K562 (cell line): ENCODE data around the gene RIOK3.

ENCODE experiments used
- HDAC3 ChIP-seq: fragments of 450-650 bp; IDR thresholded peaks from 2 replicates; pipeline ENCODE4 v1.6.1; 2018; ENCODE audit warnings: borderline replicate concordance, mild to moderate bottlenecking, moderate library complexity; ENCODE audit not compliant: partially characterized antibody
- HNRNPUL1 ChIP-seq: fragments of 200-400 bp; formaldehyde crosslinking; IDR thresholded peaks from 2 replicates; pipeline ENCODE4 v1.6.1; 2017; ENCODE audit warnings: low read length
- NCOA2 ChIP-seq, 2 experiments: fragments of 450-650 bp; IDR thresholded peaks; 2 replicates each; pipeline ENCODE4 v1.6.1; 2018; ENCODE audit warnings: mild to moderate bottlenecking in 2 of 2, moderate library complexity in 1 of 2; ENCODE audit not compliant: partially characterized antibody in 2 of 2
- POLR2B ChIP-seq: fragments of 450-650 bp; IDR thresholded peaks from 2 replicates; pipeline ENCODE4 v1.6.1; 2018; ENCODE audit warnings: low read depth; ENCODE audit not compliant: partially characterized antibody
- RFX5 ChIP-seq: IDR thresholded peaks from 2 replicates; pipeline ENCODE4 v1.6.1; 2011; ENCODE audit warnings: low read depth, mild to moderate bottlenecking, improper control_type of control experiment, low read length
- SMC3 ChIP-seq: conservative IDR thresholded peaks from 2 replicates; pipeline ENCODE4 v1.6.1; 2011; ENCODE audit warnings: low read depth, low read length, improper control_type of control experiment; ENCODE audit not compliant: insufficient read depth
- SP1 ChIP-seq: sonication (generic); formaldehyde crosslinking; IDR thresholded peaks from 2 replicates; pipeline ENCODE4 v1.8.1; 2022; ENCODE audit warnings: mild to moderate bottlenecking, missing genetic modification reagents
- SRSF1 ChIP-seq: fragments of 200-400 bp; formaldehyde crosslinking; IDR thresholded peaks from 2 replicates; pipeline ENCODE4 v1.6.1; 2017; ENCODE audit warnings: mild to moderate bottlenecking, low read depth, low read length, moderate library complexity
- ZNF75A ChIP-seq: fragments of 450-650 bp; formaldehyde crosslinking; IDR thresholded peaks from 2 replicates; pipeline ENCODE4 v1.4.0; 2020; ENCODE audit warnings: mild to moderate bottlenecking
- TF ChIP-seq, protein P1 (sequence below), 3 experiments: IDR thresholded peaks in 2 of 3; conservative IDR thresholded peaks in 1 of 3; 2 replicates each; pipeline ENCODE4 v1.5.1; 2011 to 2012; ENCODE audit warnings: low read length in 3 of 3, mild to moderate bottlenecking in 3 of 3, control low read depth in 2 of 3, improper control_type of control experiment in 1 of 3, inconsistent platforms in 1 of 3, low read depth in 1 of 3, mixed read lengths in 1 of 3, moderate library complexity in 1 of 3; ENCODE audit not compliant: insufficient read depth in 2 of 3
- TF ChIP-seq, protein P2 (sequence below): fragments of 450-650 bp; IDR thresholded peaks from 2 replicates; pipeline ENCODE4 v1.6.1; 2014; ENCODE audit warnings: low read depth, mild to moderate bottlenecking, moderate library complexity, borderline replicate concordance
- TF ChIP-seq, protein P3 (sequence below): sonication (generic); formaldehyde crosslinking; IDR thresholded peaks from 2 replicates; pipeline ENCODE4 v1.9.0; 2022; ENCODE audit warnings: mild to moderate bottlenecking, missing genetic modification reagents
- TF ChIP-seq, protein P4 (sequence below): fragments of 250-450 bp; sonication (Bioruptor Pico); IDR thresholded peaks from 2 replicates; pipeline ENCODE4 v1.8.0; 2021; ENCODE audit warnings: moderate library complexity, mild to moderate bottlenecking, inconsistent platforms

DNA sequence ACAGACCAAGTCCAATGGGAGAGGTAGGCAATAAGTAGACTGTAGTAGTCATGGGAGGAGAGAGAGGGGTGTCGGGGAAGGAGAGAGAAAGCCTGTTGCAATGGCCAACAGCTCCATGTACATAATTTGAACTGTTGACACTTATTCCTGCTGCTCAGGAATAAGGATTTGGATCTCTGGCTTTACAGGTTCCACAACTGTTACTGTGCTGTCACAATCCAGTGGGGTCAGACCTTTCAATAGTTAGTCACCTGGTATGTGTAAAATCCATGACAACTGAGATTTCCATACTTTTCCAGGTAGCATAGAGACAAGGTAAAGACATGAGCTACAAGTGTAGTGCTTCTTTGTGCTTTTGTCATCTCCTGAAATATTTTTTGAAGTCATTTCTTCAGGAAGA is 47.5 kb upstream of the RIOK3 start:
- TF ChIP-seq SRSF1 (no peak), SP1 (no peak), POLR2B (no peak), RFX5 (no peak), NCOA2 (IDR thresholded peaks at IDR 0.05; ENCODE audit: partially characterized antibody in 2 of 2) (no peak), HDAC3 (no peak), SMC3 (no peak), HNRNPUL1 (no peak), ZNF75A (CRISPR knock-in tag) (no peak)
- TF ChIP-seq, protein P1, sequence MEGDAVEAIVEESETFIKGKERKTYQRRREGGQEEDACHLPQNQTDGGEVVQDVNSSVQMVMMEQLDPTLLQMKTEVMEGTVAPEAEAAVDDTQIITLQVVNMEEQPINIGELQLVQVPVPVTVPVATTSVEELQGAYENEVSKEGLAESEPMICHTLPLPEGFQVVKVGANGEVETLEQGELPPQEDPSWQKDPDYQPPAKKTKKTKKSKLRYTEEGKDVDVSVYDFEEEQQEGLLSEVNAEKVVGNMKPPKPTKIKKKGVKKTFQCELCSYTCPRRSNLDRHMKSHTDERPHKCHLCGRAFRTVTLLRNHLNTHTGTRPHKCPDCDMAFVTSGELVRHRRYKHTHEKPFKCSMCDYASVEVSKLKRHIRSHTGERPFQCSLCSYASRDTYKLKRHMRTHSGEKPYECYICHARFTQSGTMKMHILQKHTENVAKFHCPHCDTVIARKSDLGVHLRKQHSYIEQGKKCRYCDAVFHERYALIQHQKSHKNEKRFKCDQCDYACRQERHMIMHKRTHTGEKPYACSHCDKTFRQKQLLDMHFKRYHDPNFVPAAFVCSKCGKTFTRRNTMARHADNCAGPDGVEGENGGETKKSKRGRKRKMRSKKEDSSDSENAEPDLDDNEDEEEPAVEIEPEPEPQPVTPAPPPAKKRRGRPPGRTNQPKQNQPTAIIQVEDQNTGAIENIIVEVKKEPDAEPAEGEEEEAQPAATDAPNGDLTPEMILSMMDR (IDR thresholded peaks at IDR 0.05 in 2 of 3, conservative IDR thresholded peaks at IDR 0.05 in 1 of 3; ENCODE audit: insufficient read depth in 2 of 3, low read depth in 1 of 3, low read length in 3 of 3): no peak
- TF ChIP-seq, protein P2, sequence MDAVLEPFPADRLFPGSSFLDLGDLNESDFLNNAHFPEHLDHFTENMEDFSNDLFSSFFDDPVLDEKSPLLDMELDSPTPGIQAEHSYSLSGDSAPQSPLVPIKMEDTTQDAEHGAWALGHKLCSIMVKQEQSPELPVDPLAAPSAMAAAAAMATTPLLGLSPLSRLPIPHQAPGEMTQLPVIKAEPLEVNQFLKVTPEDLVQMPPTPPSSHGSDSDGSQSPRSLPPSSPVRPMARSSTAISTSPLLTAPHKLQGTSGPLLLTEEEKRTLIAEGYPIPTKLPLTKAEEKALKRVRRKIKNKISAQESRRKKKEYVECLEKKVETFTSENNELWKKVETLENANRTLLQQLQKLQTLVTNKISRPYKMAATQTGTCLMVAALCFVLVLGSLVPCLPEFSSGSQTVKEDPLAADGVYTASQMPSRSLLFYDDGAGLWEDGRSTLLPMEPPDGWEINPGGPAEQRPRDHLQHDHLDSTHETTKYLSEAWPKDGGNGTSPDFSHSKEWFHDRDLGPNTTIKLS: no peak
- TF ChIP-seq, protein P3, sequence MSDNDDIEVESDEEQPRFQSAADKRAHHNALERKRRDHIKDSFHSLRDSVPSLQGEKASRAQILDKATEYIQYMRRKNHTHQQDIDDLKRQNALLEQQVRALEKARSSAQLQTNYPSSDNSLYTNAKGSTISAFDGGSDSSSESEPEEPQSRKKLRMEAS (CRISPR knock-in tag): no peak
- TF ChIP-seq, protein P4, sequence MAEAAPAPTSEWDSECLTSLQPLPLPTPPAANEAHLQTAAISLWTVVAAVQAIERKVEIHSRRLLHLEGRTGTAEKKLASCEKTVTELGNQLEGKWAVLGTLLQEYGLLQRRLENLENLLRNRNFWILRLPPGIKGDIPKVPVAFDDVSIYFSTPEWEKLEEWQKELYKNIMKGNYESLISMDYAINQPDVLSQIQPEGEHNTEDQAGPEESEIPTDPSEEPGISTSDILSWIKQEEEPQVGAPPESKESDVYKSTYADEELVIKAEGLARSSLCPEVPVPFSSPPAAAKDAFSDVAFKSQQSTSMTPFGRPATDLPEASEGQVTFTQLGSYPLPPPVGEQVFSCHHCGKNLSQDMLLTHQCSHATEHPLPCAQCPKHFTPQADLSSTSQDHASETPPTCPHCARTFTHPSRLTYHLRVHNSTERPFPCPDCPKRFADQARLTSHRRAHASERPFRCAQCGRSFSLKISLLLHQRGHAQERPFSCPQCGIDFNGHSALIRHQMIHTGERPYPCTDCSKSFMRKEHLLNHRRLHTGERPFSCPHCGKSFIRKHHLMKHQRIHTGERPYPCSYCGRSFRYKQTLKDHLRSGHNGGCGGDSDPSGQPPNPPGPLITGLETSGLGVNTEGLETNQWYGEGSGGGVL (CRISPR knock-in tag): no peak
